GM23338 (cell line): ENCODE results near the gene LITAF. TPM values are rescaled to one million over a fixed set of nuclear protein-coding genes. Genes with fewer than 3 reads are reported as not detected.

Source experiments
- ATAC-seq: fragments of 200-7000 bp; cut with Tn5 transposase; 3 replicates; pipeline ENCODE4 v1.9.1; 2020
- DNase-seq: peaks from one replicate; pipeline ENCODE4 v3.0.0-alpha.2; 2015; ENCODE audit warnings: low spot score
- H2AFZ ChIP-seq: fragments of 200-600 bp; sonication (generic); 2 replicates; pipeline ENCODE4 v1.8.0; 2016; ENCODE audit warnings: antibody characterized with exemption, mild to moderate bottlenecking, moderate library complexity
- H3F3A ChIP-seq: fragments of 200-600 bp; sonication (generic); replicated peaks from 2 replicates; pipeline ENCODE4 v1.8.0; 2017; ENCODE audit warnings: antibody characterized with exemption, mixed run types, low read depth
- H3K27ac ChIP-seq: fragments of 200-600 bp; sonication (generic); 2 replicates; pipeline ENCODE4 v1.6.1; 2016; ENCODE audit warnings: low read depth
- H3K27me3 ChIP-seq: fragments of 200-600 bp; sonication (generic); 2 replicates; pipeline ENCODE4 v1.8.0; 2016; ENCODE audit warnings: mild to moderate bottlenecking, mixed run types, moderate library complexity; ENCODE audit not compliant: insufficient read depth
- H3K36me3 ChIP-seq: fragments of 200-600 bp; sonication (generic); 2 replicates; pipeline ENCODE4 v1.8.0; 2016; ENCODE audit warnings: mild to moderate bottlenecking; ENCODE audit not compliant: insufficient read depth
- H3K4me1 ChIP-seq: fragments of 200-600 bp; sonication (generic); 2 replicates; pipeline ENCODE4 v1.8.0; 2016; ENCODE audit warnings: mild to moderate bottlenecking, moderate library complexity; ENCODE audit not compliant: insufficient read depth
- H3K4me2 ChIP-seq: fragments of 200-600 bp; sonication (generic); 2 replicates; pipeline ENCODE4 v1.7.1; 2017; ENCODE audit warnings: mixed run types
- H3K4me3 ChIP-seq: fragments of 200-600 bp; sonication (generic); 2 replicates; pipeline ENCODE4 v1.6.1; 2016; ENCODE audit warnings: mixed run types
- H3K79me2 ChIP-seq: fragments of 200-600 bp; sonication (generic); replicated peaks from 2 replicates; pipeline ENCODE4 v1.8.0; 2017; ENCODE audit warnings: mild to moderate bottlenecking; ENCODE audit not compliant: insufficient read depth
- H3K9me2 ChIP-seq: fragments of 200-600 bp; sonication (generic); 2 replicates; pipeline ENCODE4 v1.8.0; 2017; ENCODE audit not compliant: insufficient read depth
- H4K20me1 ChIP-seq: fragments of 200-600 bp; sonication (generic); replicated peaks from 2 replicates; pipeline ENCODE4 v1.8.0; 2017; ENCODE audit warnings: mild to moderate bottlenecking; ENCODE audit not compliant: insufficient read depth
- H3K27ac Mint-ChIP-seq: 2 replicates; pipeline ENCODE4 v1.8.0; 2020; ENCODE audit warnings: inconsistent platforms, mild to moderate bottlenecking, moderate library complexity, mixed read lengths
- H3K27me3 Mint-ChIP-seq: 3 replicates; pipeline ENCODE4 v1.8.0; 2022; ENCODE audit warnings: low read depth, mild to moderate bottlenecking, moderate library complexity, mixed read lengths, inconsistent platforms; ENCODE audit not compliant: insufficient read depth, poor library complexity
- H3K36me3 Mint-ChIP-seq: 3 replicates; pipeline ENCODE4 v1.8.0; 2021; ENCODE audit warnings: low read depth, mild to moderate bottlenecking, inconsistent platforms, moderate library complexity, mixed read lengths
- H3K4me1 Mint-ChIP-seq: 3 replicates; pipeline ENCODE4 v1.8.0; 2020; ENCODE audit warnings: mild to moderate bottlenecking, inconsistent platforms, mixed read lengths
- H3K4me3 Mint-ChIP-seq: 3 replicates; pipeline ENCODE4 v1.8.0; 2021; ENCODE audit warnings: moderate library complexity, mild to moderate bottlenecking, inconsistent platforms, mixed read lengths
- H3K9me3 Mint-ChIP-seq: 3 replicates; pipeline ENCODE4 v1.8.0; 2020; ENCODE audit warnings: moderate library complexity, mild to moderate bottlenecking, inconsistent platforms, mixed read lengths
- CREB1 ChIP-seq: fragments of 250-450 bp; sonication (Bioruptor Pico); IDR thresholded peaks from 2 replicates; pipeline ENCODE4 v1.5.0; 2020; ENCODE audit warnings: low read depth, mild to moderate bottlenecking, moderate library complexity
- EZH2phosphoT487 ChIP-seq: fragments of 200-600 bp; sonication (generic); IDR thresholded peaks from one replicate; pipeline ENCODE4 v1.8.1; 2018; ENCODE audit warnings: antibody characterized with exemption; ENCODE audit not compliant: unreplicated experiment
- JUNB ChIP-seq: IDR thresholded peaks from one replicate; pipeline ENCODE4 v1.6.1; 2016; ENCODE audit warnings: antibody characterized with exemption; ENCODE audit not compliant: unreplicated experiment
- POLR2AphosphoS5 ChIP-seq: IDR thresholded peaks from 2 replicates; pipeline ENCODE4 v1.6.1; 2016; ENCODE audit warnings: antibody characterized with exemption, low read depth
- REST ChIP-seq: IDR thresholded peaks from one replicate; pipeline ENCODE4 v1.6.1; 2018; ENCODE audit warnings: antibody characterized with exemption; ENCODE audit not compliant: unreplicated experiment
- STAT1 ChIP-seq: IDR thresholded peaks from one replicate; pipeline ENCODE4 v1.6.1; 2016; ENCODE audit warnings: antibody characterized with exemption; ENCODE audit not compliant: unreplicated experiment
- ZNF114 ChIP-seq: fragments of 250-450 bp; sonication (Bioruptor Pico); IDR thresholded peaks from 2 replicates; pipeline ENCODE4 v1.5.0; 2020; ENCODE audit warnings: mild to moderate bottlenecking, moderate library complexity
- polyA plus RNA-seq: library from polyadenylated mRNA; unstranded; fragments of >200 nt; fragmentation: Nextera tagmentation; extraction: Ambion mirVana; gene quantifications from 2 replicates; pipeline ENCODE4 v1.2.1, GENCODE V29; 2016
- total RNA-seq: library from RNA; depleted of rRNA; stranded (reverse); fragments of >200 nt; shearing (Covaris generic); gene quantifications from 2 replicates; pipeline ENCODE4 v1.2.3, GENCODE V29; 2014
- TF ChIP-seq, protein P1 (sequence below): IDR thresholded peaks from 2 replicates; pipeline ENCODE4 v1.6.1; 2016; ENCODE audit warnings: antibody characterized with exemption
- TF ChIP-seq, protein P2 (sequence below), 2 experiments: fragments of 200-600 bp in 1 of 2; sonication (generic) in 1 of 2; conservative IDR thresholded peaks; 2 replicates each; pipeline versions ENCODE4 v1.5.1 to v1.6.1; 2016 to 2017; ENCODE audit warnings: antibody characterized with exemption in 2 of 2, low read depth in 2 of 2, mild to moderate bottlenecking in 2 of 2, moderate library complexity in 1 of 2

Gene LITAF
- total and polyA plus RNA-seq, 2 experiments from 2014 or later = 131 to 158 TPM

DNA sequence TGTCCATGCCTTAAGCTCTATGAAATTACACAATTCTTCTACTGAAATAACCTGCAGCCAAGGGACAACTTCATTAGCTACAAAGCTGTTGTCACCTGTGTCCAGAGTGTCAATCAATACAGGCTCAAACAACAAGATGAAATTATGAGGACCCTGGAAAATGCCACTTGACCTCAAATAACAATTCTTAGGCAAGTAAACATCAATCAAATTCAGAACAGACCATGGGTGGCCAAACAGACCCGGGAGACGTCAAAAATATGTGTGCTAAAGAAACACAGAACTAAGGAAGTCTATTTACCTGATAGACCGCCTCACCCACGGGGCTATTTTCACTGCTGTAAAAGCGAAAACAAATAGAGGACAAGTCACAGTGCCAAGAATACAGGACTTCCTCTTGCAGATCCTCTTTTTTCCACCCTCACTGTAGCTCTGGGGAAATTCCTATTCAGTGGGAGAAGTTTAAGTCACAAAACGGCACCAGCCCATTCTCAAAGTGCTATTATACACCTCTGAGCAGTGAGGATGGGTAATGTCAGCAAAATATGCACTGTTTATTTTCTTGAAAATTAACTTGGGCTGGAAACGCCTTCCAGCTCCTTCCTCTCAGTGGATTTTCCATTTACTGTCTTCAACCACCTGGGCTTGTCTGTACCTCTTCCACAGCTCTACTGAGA lies 2.7 kb downstream of the LITAF start (continued):
- no peak for TF ChIP-seq REST
- TF ChIP-seq, protein P1, sequence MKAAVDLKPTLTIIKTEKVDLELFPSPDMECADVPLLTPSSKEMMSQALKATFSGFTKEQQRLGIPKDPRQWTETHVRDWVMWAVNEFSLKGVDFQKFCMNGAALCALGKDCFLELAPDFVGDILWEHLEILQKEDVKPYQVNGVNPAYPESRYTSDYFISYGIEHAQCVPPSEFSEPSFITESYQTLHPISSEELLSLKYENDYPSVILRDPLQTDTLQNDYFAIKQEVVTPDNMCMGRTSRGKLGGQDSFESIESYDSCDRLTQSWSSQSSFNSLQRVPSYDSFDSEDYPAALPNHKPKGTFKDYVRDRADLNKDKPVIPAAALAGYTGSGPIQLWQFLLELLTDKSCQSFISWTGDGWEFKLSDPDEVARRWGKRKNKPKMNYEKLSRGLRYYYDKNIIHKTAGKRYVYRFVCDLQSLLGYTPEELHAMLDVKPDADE = no peak

GRCh38 chr16:11583166-11583565 lies 3.6 kb downstream of the LITAF start:
- peak overlapping the region; percentile 62 for H3K4me3 Mint-ChIP-seq
- H3K36me3 Mint-ChIP-seq = peaks cover 2% of the 10 kb centered on the region; the same call in 1 of the 3 replicates
- H3K27me3 Mint-ChIP-seq = peaks cover 41% of the 10 kb centered on the region
- DNase-seq = no peak
- H3K9me3 Mint-ChIP-seq = no peaks in the 10 kb centered on the region
- peaks cover 8% of the 10 kb centered on the region; the same call in 1 of the 2 replicates for H3F3A ChIP-seq
- no peak overlapping the region for H3K27ac Mint-ChIP-seq
- H2AFZ ChIP-seq = no peak overlapping the region
- peaks cover 7% of the 10 kb centered on the region for H3K36me3 ChIP-seq
- ATAC-seq = no peak
- H3K4me1 Mint-ChIP-seq = peaks cover 50% of the 10 kb centered on the region
- no peaks in the 10 kb centered on the region; the same call in 1 of the 2 replicates for H4K20me1 ChIP-seq
- peaks cover 28% of the 10 kb centered on the region for H3K27me3 ChIP-seq
- H3K4me2 ChIP-seq = peak overlapping the region; percentile 66
- H3K79me2 ChIP-seq = peaks cover 80% of the 10 kb centered on the region
- H3K27ac ChIP-seq = peak overlapping the region; percentile 10; the same call in 1 of the 2 replicates
- no peaks in the 10 kb centered on the region for H3K9me2 ChIP-seq
- peaks cover 49% of the 10 kb centered on the region for H3K4me1 ChIP-seq
- H3K4me3 ChIP-seq = peak overlapping the region; percentile 38
- TF ChIP-seq JUNB = no peak
- no peak for TF ChIP-seq REST
- no peak for TF ChIP-seq ZNF114 (CRISPR knock-in tag)
- TF ChIP-seq, protein P2, sequence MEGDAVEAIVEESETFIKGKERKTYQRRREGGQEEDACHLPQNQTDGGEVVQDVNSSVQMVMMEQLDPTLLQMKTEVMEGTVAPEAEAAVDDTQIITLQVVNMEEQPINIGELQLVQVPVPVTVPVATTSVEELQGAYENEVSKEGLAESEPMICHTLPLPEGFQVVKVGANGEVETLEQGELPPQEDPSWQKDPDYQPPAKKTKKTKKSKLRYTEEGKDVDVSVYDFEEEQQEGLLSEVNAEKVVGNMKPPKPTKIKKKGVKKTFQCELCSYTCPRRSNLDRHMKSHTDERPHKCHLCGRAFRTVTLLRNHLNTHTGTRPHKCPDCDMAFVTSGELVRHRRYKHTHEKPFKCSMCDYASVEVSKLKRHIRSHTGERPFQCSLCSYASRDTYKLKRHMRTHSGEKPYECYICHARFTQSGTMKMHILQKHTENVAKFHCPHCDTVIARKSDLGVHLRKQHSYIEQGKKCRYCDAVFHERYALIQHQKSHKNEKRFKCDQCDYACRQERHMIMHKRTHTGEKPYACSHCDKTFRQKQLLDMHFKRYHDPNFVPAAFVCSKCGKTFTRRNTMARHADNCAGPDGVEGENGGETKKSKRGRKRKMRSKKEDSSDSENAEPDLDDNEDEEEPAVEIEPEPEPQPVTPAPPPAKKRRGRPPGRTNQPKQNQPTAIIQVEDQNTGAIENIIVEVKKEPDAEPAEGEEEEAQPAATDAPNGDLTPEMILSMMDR (conservative IDR thresholded peaks at IDR 0.05; ENCODE audit: low read depth in 2 of 2) = no peak
- no peak for TF ChIP-seq STAT1
- TF ChIP-seq CREB1 = no peak
- no peak for TF ChIP-seq EZH2phosphoT487
- TF ChIP-seq POLR2AphosphoS5 = no peak
